Tibial artery (tissue), 4 donors: ENCODE data around the gene TBCA.
"Not testable (repeated sequence)": the region's sequence is repeated elsewhere in the genome, so short reads cannot be mapped to it uniquely, and the experiment has no call there.

Source experiments
- DNase-seq, 2 donors: peaks; one replicate each; pipeline ENCODE4 v3.0.0-alpha.2; 2019
- H3K27ac ChIP-seq, 2 donors: fragments of 200-600 bp; sonication (generic) in 1 of 2; 1 replicate in 1 of 2; 2 replicates in 1 of 2; pipeline ENCODE4 v1.5.1; 2018 to 2019; ENCODE audit warnings: mild to moderate bottlenecking in 1 of 2
- H3K27me3 ChIP-seq, 2 donors: fragments of 200-600 bp; sonication (generic) in 1 of 2; one replicate each; pipeline versions ENCODE4 v1.5.1 to v1.6.0; 2016 to 2019
- H3K36me3 ChIP-seq, 3 donors: fragments of 200-600 bp; sonication (generic) in 2 of 3; one replicate each; pipeline ENCODE4 v1.5.1; 2016 to 2019; ENCODE audit warnings: mild to moderate bottlenecking in 2 of 3
- H3K4me1 ChIP-seq, 4 donors: fragments of 200-600 bp; sonication (generic) in 2 of 4; 1 replicate in 3 of 4; 2 replicates in 1 of 4; pipeline ENCODE4 v1.5.1; 2016 to 2019
- H3K4me3 ChIP-seq, 2 donors: fragments of 200-600 bp; sonication (generic) in 1 of 2; 1 replicate in 1 of 2; 2 replicates in 1 of 2; pipeline ENCODE4 v1.5.1; 2018 to 2019; ENCODE audit warnings: mild to moderate bottlenecking in 2 of 2
- H3K9me3 ChIP-seq, 3 donors: fragments of 200-600 bp; sonication (generic) in 1 of 3; one replicate each; pipeline ENCODE4 v1.5.1; 2016 to 2019
- intact Hi-C: fragments of 100-400 bp; cut with DNase I; formaldehyde crosslinking; loops from one replicate; pipeline ENCODE4 v1.15.0; 2023; ENCODE audit warnings: low total_unique reads
- TF ChIP-seq, protein P1 (sequence below), 2 experiments: fragments of 200-600 bp in 1 of 2; fragments of 450-650 bp in 1 of 2; IDR thresholded peaks; one replicate each; pipeline ENCODE4 v1.5.1; 2017 to 2019; ENCODE audit warnings: antibody characterized with exemption in 2 of 2, mild to moderate bottlenecking in 1 of 2, moderate library complexity in 1 of 2

TBCA gene

DNA sequence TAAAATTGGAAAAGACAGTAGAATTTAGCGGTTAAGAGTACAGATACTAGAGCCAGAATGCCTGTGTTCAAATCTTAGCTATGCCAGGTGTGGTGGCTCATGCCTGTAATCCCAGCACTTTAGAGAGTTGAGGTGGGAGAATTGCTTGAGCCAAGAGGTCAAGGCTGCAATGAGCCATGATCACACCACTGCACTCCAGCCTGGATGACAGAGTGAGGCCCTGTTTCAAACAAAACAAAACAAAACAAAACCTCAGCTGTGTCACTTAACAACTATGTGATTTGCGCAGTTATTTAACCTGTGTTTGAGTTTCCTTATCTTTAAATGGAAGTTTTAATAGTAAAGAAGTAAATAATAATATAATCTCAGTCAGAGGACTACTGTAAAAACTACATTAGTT is 68.3 kb downstream of the TBCA start:
- TF ChIP-seq, protein P1, sequence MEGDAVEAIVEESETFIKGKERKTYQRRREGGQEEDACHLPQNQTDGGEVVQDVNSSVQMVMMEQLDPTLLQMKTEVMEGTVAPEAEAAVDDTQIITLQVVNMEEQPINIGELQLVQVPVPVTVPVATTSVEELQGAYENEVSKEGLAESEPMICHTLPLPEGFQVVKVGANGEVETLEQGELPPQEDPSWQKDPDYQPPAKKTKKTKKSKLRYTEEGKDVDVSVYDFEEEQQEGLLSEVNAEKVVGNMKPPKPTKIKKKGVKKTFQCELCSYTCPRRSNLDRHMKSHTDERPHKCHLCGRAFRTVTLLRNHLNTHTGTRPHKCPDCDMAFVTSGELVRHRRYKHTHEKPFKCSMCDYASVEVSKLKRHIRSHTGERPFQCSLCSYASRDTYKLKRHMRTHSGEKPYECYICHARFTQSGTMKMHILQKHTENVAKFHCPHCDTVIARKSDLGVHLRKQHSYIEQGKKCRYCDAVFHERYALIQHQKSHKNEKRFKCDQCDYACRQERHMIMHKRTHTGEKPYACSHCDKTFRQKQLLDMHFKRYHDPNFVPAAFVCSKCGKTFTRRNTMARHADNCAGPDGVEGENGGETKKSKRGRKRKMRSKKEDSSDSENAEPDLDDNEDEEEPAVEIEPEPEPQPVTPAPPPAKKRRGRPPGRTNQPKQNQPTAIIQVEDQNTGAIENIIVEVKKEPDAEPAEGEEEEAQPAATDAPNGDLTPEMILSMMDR (IDR thresholded peaks at IDR 0.05) = no peak

DNA sequence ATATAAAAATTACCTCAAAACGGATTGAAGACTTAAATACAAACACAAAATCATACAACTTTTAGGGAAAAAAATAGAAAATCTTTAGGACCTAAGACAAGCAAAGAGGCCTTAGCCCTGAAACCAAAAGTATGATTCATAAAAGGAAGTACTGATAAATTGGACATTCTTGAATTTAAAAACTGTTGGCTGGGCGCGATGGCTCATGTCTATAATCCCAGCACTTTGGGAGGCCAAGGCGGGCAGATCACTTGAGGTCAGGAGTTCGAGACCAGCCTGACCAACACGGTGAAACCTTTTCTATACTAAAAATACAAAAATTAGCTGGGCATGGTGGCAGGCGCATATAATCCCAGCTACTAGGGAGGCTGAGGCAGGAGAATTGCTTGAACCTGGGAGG is 76.6 kb downstream of the TBCA start:
- H3K27me3 ChIP-seq, H3K9me3 ChIP-seq, DNase-seq, H3K27ac ChIP-seq, H3K4me3 ChIP-seq, intact Hi-C loops: not testable (repeated sequence)
- Histone ChIP-seq H3K36me3 (peaks cover 27 to 38% (median 34%) of the 10 kb centered on the region in 3 donors), H3K4me1 (peaks cover 0 to 19% (median 0%) of the 10 kb centered on the region in 4 donors)

More for the DNA sequence above, 68.3 kb downstream of the TBCA start:
- H3K4me1 ChIP-seq = no peaks in the 10 kb centered on the region
- no peaks in the 10 kb centered on the region for H3K9me3 ChIP-seq
- peaks cover 44 to 52% (median 47%) of the 10 kb centered on the region in 3 donors for H3K36me3 ChIP-seq
- no peak overlapping the region for H3K27ac ChIP-seq
- H3K4me3 ChIP-seq = no peak overlapping the region
- intact Hi-C loops = no loop called here
- H3K27me3 ChIP-seq = no peaks in the 10 kb centered on the region
- no peak for DNase-seq

DNA sequence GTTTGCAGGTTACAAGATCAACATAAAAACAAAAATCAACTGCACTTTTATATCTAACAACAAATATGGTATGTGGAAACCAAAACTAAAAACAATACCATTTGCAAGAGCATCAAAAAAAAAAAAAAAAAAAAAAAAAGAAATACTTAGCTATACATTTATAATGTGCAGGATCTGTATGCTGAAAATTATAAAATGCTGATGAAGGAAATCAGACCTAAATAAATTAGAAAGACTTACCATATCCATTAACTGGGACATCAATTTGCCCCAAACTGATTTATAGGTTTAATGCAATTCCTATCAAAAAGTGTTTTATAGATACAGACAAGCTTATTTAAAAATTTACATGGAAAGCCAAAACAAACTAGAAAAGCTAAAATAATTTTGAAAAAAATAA is 77.2 kb downstream of the TBCA start:
- Histone ChIP-seq H3K36me3 (peaks cover 20 to 31% (median 28%) of the 10 kb centered on the region in 3 donors), H3K4me3 (no peak overlapping the region), H3K4me1 (peaks cover 0 to 19% (median 0%) of the 10 kb centered on the region in 4 donors), H3K27me3 (no peaks in the 10 kb centered on the region), H3K27ac (no peak overlapping the region), H3K9me3 (no peaks in the 10 kb centered on the region)
- TF ChIP-seq, protein P1 (IDR thresholded peaks at IDR 0.05) = no peak
- intact Hi-C loops = no loop called here
- no peak for DNase-seq

DNA sequence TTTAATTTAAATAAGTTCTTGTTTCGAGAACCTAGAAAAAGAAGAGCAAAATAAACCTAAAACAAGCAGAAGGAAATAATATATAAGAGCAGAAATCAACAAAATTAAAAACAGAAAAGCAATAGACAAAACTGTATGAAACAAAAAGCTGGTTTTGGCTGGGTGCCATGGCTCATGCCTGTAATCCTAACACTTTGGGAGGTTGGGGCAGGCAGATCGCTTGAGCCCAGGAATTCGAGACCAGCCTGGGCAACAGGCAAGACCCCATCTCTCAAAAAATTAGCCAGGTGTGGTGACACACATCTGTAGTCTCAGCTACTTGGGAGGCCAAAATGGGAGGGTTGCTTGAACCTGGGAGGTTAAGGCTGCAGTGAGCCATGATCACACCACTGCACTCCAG is 78.4 kb downstream of the TBCA start:
- TF ChIP-seq, protein P1 (IDR thresholded peaks at IDR 0.05) = no peak
- Histone ChIP-seq H3K27ac (no peak overlapping the region), H3K9me3 (no peaks in the 10 kb centered on the region), H3K27me3 (no peaks in the 10 kb centered on the region), H3K4me1 (peaks cover 0 to 19% (median 0%) of the 10 kb centered on the region in 4 donors), H3K36me3 (peaks cover 10 to 24% (median 15%) of the 10 kb centered on the region in 3 donors), H3K4me3 (no peak overlapping the region)
- DNase-seq = no peak
- intact Hi-C loops = no loop called here

DNA sequence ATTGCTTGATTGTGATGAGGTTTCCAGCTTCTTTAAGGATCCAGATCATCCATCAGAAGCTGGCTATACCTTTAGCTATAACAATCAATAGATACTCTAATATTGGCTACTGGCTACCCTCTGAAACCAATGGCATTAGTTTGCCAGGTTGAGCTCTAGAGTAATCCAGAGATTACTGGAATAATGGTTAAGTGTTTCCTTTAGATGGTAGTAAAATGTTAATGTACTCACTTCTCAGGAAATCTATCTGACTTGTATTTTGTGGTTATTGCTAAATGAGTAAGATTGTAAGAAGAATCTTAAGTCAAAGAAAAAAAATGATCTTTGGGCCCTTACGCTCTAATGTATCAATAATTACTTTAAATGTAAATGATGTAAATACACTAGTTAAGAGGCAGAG is 80.0 kb downstream of the TBCA start:
- intact Hi-C loops = no loop called here

DNA sequence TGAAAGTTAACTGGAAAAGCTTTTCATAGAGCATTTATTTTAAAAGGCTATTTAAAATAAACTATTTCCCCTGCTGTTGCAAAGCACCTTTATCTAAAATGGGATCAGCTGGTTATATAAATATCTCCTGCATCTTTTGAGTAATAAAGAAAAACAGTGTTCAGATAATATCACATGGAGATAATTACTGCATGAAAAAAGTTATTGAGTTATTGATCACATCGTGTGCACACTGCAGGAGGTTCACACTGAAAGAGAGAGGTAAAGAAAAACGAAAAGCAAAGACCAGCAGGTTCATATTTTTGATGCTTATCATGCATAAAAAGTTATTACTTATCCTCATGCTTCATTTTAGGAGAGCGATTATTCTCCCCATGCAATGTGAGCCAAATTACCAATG is 82.2 kb downstream of the TBCA start:
- Histone ChIP-seq H3K27me3 (no peaks in the 10 kb centered on the region), H3K4me1 (peaks cover 0 to 11% (median 0%) of the 10 kb centered on the region in 4 donors), H3K36me3 (peaks cover 12 to 36% (median 22%) of the 10 kb centered on the region in 3 donors), H3K9me3 (no peaks in the 10 kb centered on the region), H3K4me3 (no peak overlapping the region), H3K27ac (no peak overlapping the region)
- TF ChIP-seq, protein P1 (IDR thresholded peaks at IDR 0.05) = no peak
- intact Hi-C loops = no loop called here
- no peak for DNase-seq

More for the DNA sequence above, 80.0 kb downstream of the TBCA start:
- no peak for DNase-seq
- Histone ChIP-seq H3K4me1 (peaks cover 0 to 19% (median 0%) of the 10 kb centered on the region in 4 donors), H3K9me3 (no peaks in the 10 kb centered on the region), H3K4me3 (no peak overlapping the region), H3K27ac (no peak overlapping the region), H3K36me3 (peaks cover 0 to 17% (median 5%) of the 10 kb centered on the region in 3 donors), H3K27me3 (no peaks in the 10 kb centered on the region)
- TF ChIP-seq, protein P1 (IDR thresholded peaks at IDR 0.05) = no peak
